Neural cell (in vitro differentiated cells): ENCODE data around the gene EDA. TPM values are rescaled to one million over a fixed set of nuclear protein-coding genes. Genes with fewer than 3 reads are reported as not detected.

Experiments used
- H2AFZ ChIP-seq: fragments of 200-600, 300-800 bp; sonication (generic), shearing (Covaris generic); 2 replicates; pipeline ENCODE4 v1.6.0; 2014; ENCODE audit warnings: low read depth, mild to moderate bottlenecking, antibody characterized with exemption, low read length, moderate library complexity
- H3F3A ChIP-seq: fragments of 200-600 bp; shearing (Covaris generic); 2 replicates; pipeline ENCODE4 v1.6.1; 2016; ENCODE audit warnings: mild to moderate bottlenecking, moderate library complexity, mixed read lengths, antibody characterized with exemption, low read length; ENCODE audit not compliant: insufficient read depth, poor library complexity, severe bottlenecking
- H3K27ac ChIP-seq: fragments of 200-600, 300-800 bp; sonication (generic), shearing (Covaris generic); 2 replicates; pipeline ENCODE4 v1.5.1; 2014; ENCODE audit warnings: mild to moderate bottlenecking, low read length, moderate library complexity
- H3K27me3 ChIP-seq: fragments of 300-800, 200-600 bp; sonication (generic), shearing (Covaris generic); 2 replicates; pipeline ENCODE4 v1.6.0; 2014; ENCODE audit warnings: mild to moderate bottlenecking, low read depth, low read length, moderate library complexity; ENCODE audit not compliant: insufficient read depth
- H3K36me3 ChIP-seq: fragments of 300-800, 200-600 bp; sonication (generic), shearing (Covaris generic); 2 replicates; pipeline ENCODE4 v1.5.1; 2014; ENCODE audit warnings: mild to moderate bottlenecking, antibody characterized with exemption, low read length, moderate library complexity; ENCODE audit not compliant: insufficient read depth
- H3K4me2 ChIP-seq: fragments of 300-800, 200-600 bp; sonication (generic), shearing (Covaris generic); 2 replicates; pipeline ENCODE4 v1.6.0; 2014; ENCODE audit warnings: mild to moderate bottlenecking, low read length
- H3K4me3 ChIP-seq: fragments of 300-800, 200-600 bp; sonication (generic), shearing (Covaris generic); 2 replicates; pipeline ENCODE4 v1.5.1; 2014; ENCODE audit warnings: mild to moderate bottlenecking, low read length, moderate library complexity
- H3K79me2 ChIP-seq: fragments of 200-600 bp; shearing (Covaris generic); replicated peaks from 2 replicates; pipeline ENCODE4 v1.6.0; 2014; ENCODE audit warnings: mild to moderate bottlenecking, low read length, moderate library complexity; ENCODE audit not compliant: insufficient read depth
- H3K9ac ChIP-seq: fragments of 300-800, 200-600 bp; sonication (generic), shearing (Covaris generic); 2 replicates; pipeline ENCODE4 v1.6.1; 2016; ENCODE audit warnings: mild to moderate bottlenecking, low read length, mixed read lengths
- H3K9me2 ChIP-seq: fragments of 200-600 bp; shearing (Covaris generic); 2 replicates; pipeline ENCODE4 v1.6.1; 2016; ENCODE audit warnings: mild to moderate bottlenecking, low read length, mixed read lengths; ENCODE audit not compliant: insufficient read depth
- H3K9me3 ChIP-seq: fragments of 200-600, 300-800 bp; sonication (generic), shearing (Covaris generic); 2 replicates; pipeline ENCODE4 v1.6.1; 2016; ENCODE audit warnings: mild to moderate bottlenecking, mixed run types, low read length, moderate library complexity, mixed read lengths
- H4K20me1 ChIP-seq: fragments of 200-600 bp; shearing (Covaris generic); 2 replicates; pipeline ENCODE4 v1.6.1; 2016; ENCODE audit warnings: mild to moderate bottlenecking, mixed run types; ENCODE audit not compliant: insufficient read depth
- CTCF ChIP-seq: fragments of 450-650 bp; IDR thresholded peaks from 2 replicates; pipeline ENCODE4 v1.5.1; 2014; ENCODE audit warnings: antibody characterized with exemption, mild to moderate bottlenecking, moderate library complexity; ENCODE audit not compliant: poor library complexity, severe bottlenecking
- EP300 ChIP-seq: fragments of 450-650 bp; conservative IDR thresholded peaks from 2 replicates; pipeline ENCODE4 v1.6.1; 2014; ENCODE audit warnings: antibody characterized with exemption, mild to moderate bottlenecking, moderate library complexity; ENCODE audit not compliant: poor library complexity, severe bottlenecking
- EZH2 ChIP-seq: fragments of 200-600, 300-800 bp; shearing (Covaris generic), sonication (generic); IDR thresholded peaks from 2 replicates; pipeline ENCODE4 v1.6.1; 2014; ENCODE audit warnings: antibody characterized with exemption, low read length, borderline replicate concordance, mild to moderate bottlenecking; ENCODE audit not compliant: insufficient read depth, poor library complexity, severe bottlenecking
- MXI1 ChIP-seq: fragments of 450-650 bp; conservative IDR thresholded peaks from 2 replicates; pipeline ENCODE4 v1.6.1; 2014; ENCODE audit warnings: antibody characterized with exemption, mild to moderate bottlenecking; ENCODE audit not compliant: poor library complexity, severe bottlenecking
- POLR2AphosphoS5 ChIP-seq: IDR thresholded peaks from 2 replicates; pipeline ENCODE4 v1.6.1; 2012
- RAD21 ChIP-seq: fragments of 450-650 bp; conservative IDR thresholded peaks from 2 replicates; pipeline ENCODE4 v1.6.1; 2014; ENCODE audit warnings: antibody characterized with exemption, mild to moderate bottlenecking, moderate library complexity
- REST ChIP-seq: IDR thresholded peaks from 2 replicates; pipeline ENCODE4 v1.6.1; 2012; ENCODE audit warnings: borderline replicate concordance
- SMC3 ChIP-seq: fragments of 450-650 bp; conservative IDR thresholded peaks from 2 replicates; pipeline ENCODE4 v1.6.1; 2014; ENCODE audit warnings: antibody characterized with exemption, mild to moderate bottlenecking, moderate library complexity; ENCODE audit not compliant: poor library complexity
- TAF1 ChIP-seq: IDR thresholded peaks from 2 replicates; pipeline ENCODE4 v1.6.1; 2012; ENCODE audit warnings: low read depth
- polyA plus RNA-seq: library from polyadenylated mRNA; depleted of rRNA; stranded (reverse); fragments of >200 nt; gene quantifications from 2 replicates; pipeline ENCODE4 v1.2.3, GENCODE V29; 2014

Gene EDA
- polyA plus RNA-seq, 1 donor from 2014 or later = 1.1 TPM

GRCh38 chrX:69948276-69948797, 332.4 kb downstream of the EDA start:
- H3K4me2 ChIP-seq = no peak overlapping the region
- no peak overlapping the region for H3K27ac ChIP-seq
- no peaks in the 10 kb centered on the region for H3K9me3 ChIP-seq
- H3K79me2 ChIP-seq = no peaks in the 10 kb centered on the region
- no peaks in the 10 kb centered on the region for H3F3A ChIP-seq
- H2AFZ ChIP-seq = no peak overlapping the region
- TF ChIP-seq EZH2 (no peak), MXI1 (no peak), CTCF (no peak), SMC3 (no peak), REST (no peak), EP300 (no peak), RAD21 (no peak), POLR2AphosphoS5 (no peak), TAF1 (no peak)
- no peaks in the 10 kb centered on the region for H3K36me3 ChIP-seq
- no peaks in the 10 kb centered on the region for H4K20me1 ChIP-seq
- no peak overlapping the region for H3K4me3 ChIP-seq
- H3K9ac ChIP-seq = no peak overlapping the region
- H3K27me3 ChIP-seq = no peaks in the 10 kb centered on the region
- H3K9me2 ChIP-seq = no peaks in the 10 kb centered on the region

- no peaks in the 10 kb centered on the region for H4K20me1 ChIP-seq
Measured at GRCh38 chrX:69951753-69952152, 335.8 kb downstream of the EDA start.

GRCh38 chrX:69959712-69960111, 343.8 kb downstream of the EDA start:
- H2AFZ ChIP-seq = no peak overlapping the region
- no peak overlapping the region for H3K27ac ChIP-seq
- TF ChIP-seq MXI1 = no peak
- no peak for TF ChIP-seq RAD21
- TF ChIP-seq TAF1 = no peak
- no peak for TF ChIP-seq POLR2AphosphoS5
- no peak for TF ChIP-seq CTCF
- no peak for TF ChIP-seq EP300
- no peak for TF ChIP-seq SMC3
- no peak for TF ChIP-seq REST
- TF ChIP-seq EZH2 = no peak
- H3K27me3 ChIP-seq = no peaks in the 10 kb centered on the region
- H3K9me2 ChIP-seq = no peaks in the 10 kb centered on the region
- no peaks in the 10 kb centered on the region for H3F3A ChIP-seq
- no peaks in the 10 kb centered on the region for H3K36me3 ChIP-seq
- no peaks in the 10 kb centered on the region for H3K79me2 ChIP-seq
- no peaks in the 10 kb centered on the region for H3K9me3 ChIP-seq
- no peaks in the 10 kb centered on the region for H4K20me1 ChIP-seq
- no peak overlapping the region for H3K4me3 ChIP-seq
- H3K9ac ChIP-seq = no peak overlapping the region
- no peak overlapping the region for H3K4me2 ChIP-seq

More at GRCh38 chrX:69951753-69952152, 335.8 kb downstream of the EDA start:
- H3F3A ChIP-seq = no peaks in the 10 kb centered on the region
- H2AFZ ChIP-seq = no peak overlapping the region
- H3K79me2 ChIP-seq = no peaks in the 10 kb centered on the region
- no peaks in the 10 kb centered on the region for H3K9me2 ChIP-seq
- no peak overlapping the region for H3K4me2 ChIP-seq
- H3K36me3 ChIP-seq = no peaks in the 10 kb centered on the region
- H3K27me3 ChIP-seq = no peaks in the 10 kb centered on the region
- TF ChIP-seq POLR2AphosphoS5 = no peak
- no peak overlapping the region for H3K4me3 ChIP-seq
- no peaks in the 10 kb centered on the region for H3K9me3 ChIP-seq
- H3K27ac ChIP-seq = no peak overlapping the region
- H3K9ac ChIP-seq = no peak overlapping the region
